IPS DF 6.9 (cell line): Measurements from ENCODE around the gene MAD1L1.

Experiments
- DNase-seq: peaks from one replicate; pipeline ENCODE4 v3.0.0-alpha.2; 2013; ENCODE audit warnings: low read depth, low spot score
- H3K27ac ChIP-seq: one replicate; pipeline ENCODE4 v1.5.1; 2013; ENCODE audit warnings: low read length, control low read depth
- H3K27me3 ChIP-seq: 2 replicates; pipeline ENCODE4 v1.6.1; 2013; ENCODE audit warnings: mild to moderate bottlenecking, low read length; ENCODE audit not compliant: control insufficient read depth, insufficient read depth
- H3K36me3 ChIP-seq: 2 replicates; pipeline ENCODE4 v1.6.1; 2013; ENCODE audit warnings: low read length; ENCODE audit not compliant: control insufficient read depth, insufficient read depth
- H3K4me1 ChIP-seq: 2 replicates; pipeline ENCODE4 v1.6.1; 2013; ENCODE audit warnings: low read length; ENCODE audit not compliant: control insufficient read depth, insufficient read depth
- H3K4me3 ChIP-seq: 2 replicates; pipeline ENCODE4 v1.5.1; 2013; ENCODE audit warnings: mild to moderate bottlenecking, low read length
- H3K9me3 ChIP-seq: 2 replicates; pipeline ENCODE4 v1.6.1; 2013; ENCODE audit warnings: low read length, inconsistent platforms; ENCODE audit not compliant: control insufficient read depth, insufficient read depth
- WGBS: extraction: QIAGEN DNeasy Blood & Tissue Kit; methylation state at CpG from one replicate; pipeline ENCODE4 v1.1.7; 2013; ENCODE audit warnings: mixed read lengths, missing lambda C conversion rate; ENCODE audit not compliant: insufficient read length, insufficient coverage; 5-methylcytosine and 5-hydroxymethylcytosine counted together

The MAD1L1 gene

GRCh38 chr7:1915956-1916600 is 316.7 kb downstream of the MAD1L1 start:
- Histone ChIP-seq H3K27me3 (no peaks in the 10 kb centered on the region), H3K4me3 (no peak overlapping the region), H3K36me3 (no peaks in the 10 kb centered on the region; the same call in 1 of the 2 replicates), H3K9me3 (no peaks in the 10 kb centered on the region), H3K27ac (no peak overlapping the region), H3K4me1 (no peaks in the 10 kb centered on the region; the same call in 1 of the 2 replicates)
- DNase-seq = no peak
- WGBS = no CpG with 5 or more reads among the region's 28 CpGs

DNA sequence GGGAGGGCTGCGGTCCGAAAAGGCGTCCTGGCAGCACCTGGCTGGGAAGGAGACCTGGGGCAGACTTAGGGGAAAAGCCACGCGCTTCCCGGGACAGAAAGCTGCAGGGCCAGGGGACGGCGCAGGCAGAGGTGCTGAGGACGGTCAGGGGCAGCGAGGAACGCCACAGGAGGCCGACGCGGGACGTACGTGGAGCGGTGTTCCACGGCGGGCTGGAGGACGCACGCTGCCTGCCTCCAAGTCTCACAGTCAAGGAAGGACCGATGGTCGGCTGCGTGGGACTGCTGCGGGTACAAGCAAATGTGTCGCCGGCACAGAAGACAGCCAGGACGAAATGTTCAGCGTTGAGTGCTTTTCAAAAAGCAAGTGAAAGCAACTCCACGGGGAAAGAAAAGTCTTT is 317.4 kb downstream of the MAD1L1 start:
- H3K27ac ChIP-seq = no peak overlapping the region

DNA sequence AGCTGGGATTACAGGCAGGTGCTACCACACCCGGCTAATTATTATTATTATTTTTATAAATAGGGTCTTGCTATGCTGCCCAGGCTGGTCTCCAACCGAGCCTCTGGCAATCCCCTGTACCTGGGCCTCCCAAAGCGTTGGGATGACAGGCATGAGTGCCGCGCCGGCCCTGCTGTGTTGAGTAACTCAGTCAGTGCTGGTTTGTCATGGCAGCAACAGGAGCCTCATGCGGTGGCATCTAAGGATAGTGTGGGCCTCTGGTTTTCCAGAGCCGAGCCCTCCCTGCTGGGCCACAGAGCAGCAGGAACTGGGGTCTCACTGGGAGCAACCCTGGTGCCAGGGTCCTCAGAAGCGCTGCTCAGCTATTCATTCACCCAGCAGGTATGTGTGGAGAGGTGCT is 318.0 kb downstream of the MAD1L1 start:
- no CpG with 5 or more reads among the region's 9 CpGs for WGBS
- Histone ChIP-seq H3K27ac (no peak overlapping the region), H3K27me3 (no peaks in the 10 kb centered on the region), H3K9me3 (no peaks in the 10 kb centered on the region), H3K4me1 (no peaks in the 10 kb centered on the region; the same call in 1 of the 2 replicates), H3K36me3 (no peaks in the 10 kb centered on the region; the same call in 1 of the 2 replicates), H3K4me3 (no peak overlapping the region)
- no peak for DNase-seq

More for the DNA sequence above, 317.4 kb downstream of the MAD1L1 start:
- no peak overlapping the region for H3K4me3 ChIP-seq
- no peaks in the 10 kb centered on the region; the same call in 1 of the 2 replicates for H3K4me1 ChIP-seq
- H3K36me3 ChIP-seq = no peaks in the 10 kb centered on the region; the same call in 1 of the 2 replicates
- H3K27me3 ChIP-seq = no peaks in the 10 kb centered on the region
- WGBS = no CpG with 5 or more reads among the region's 30 CpGs
- no peaks in the 10 kb centered on the region for H3K9me3 ChIP-seq
- DNase-seq = no peak

DNA sequence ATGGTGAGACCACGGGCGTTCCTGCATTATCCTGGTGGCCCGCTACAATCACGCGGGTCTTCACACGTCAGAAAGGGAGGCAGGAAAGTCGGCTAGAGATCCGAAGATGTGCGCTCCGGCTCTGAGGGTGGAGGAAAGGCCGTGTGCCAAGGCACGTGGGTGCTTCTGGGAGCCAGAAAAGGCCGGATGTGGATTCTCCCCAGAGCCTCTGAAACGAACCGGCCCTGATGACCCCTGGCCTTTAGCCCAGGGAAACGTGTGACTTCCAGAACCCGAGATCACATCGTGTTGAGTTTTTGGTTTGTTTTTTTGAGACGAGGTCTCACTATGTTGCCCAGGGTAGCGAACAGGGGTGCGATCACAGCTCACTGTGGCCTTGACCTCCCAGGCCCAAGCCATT is 318.4 kb downstream of the MAD1L1 start:
- no peaks in the 10 kb centered on the region; the same call in 1 of the 2 replicates for H3K4me1 ChIP-seq
- H3K9me3 ChIP-seq = no peaks in the 10 kb centered on the region
- no peak overlapping the region for H3K4me3 ChIP-seq
- no CpG with 5 or more reads among the region's 21 CpGs for WGBS
- no peaks in the 10 kb centered on the region for H3K27me3 ChIP-seq
- no peak overlapping the region for H3K27ac ChIP-seq
- H3K36me3 ChIP-seq = no peaks in the 10 kb centered on the region; the same call in 1 of the 2 replicates
- no peak for DNase-seq

DNA sequence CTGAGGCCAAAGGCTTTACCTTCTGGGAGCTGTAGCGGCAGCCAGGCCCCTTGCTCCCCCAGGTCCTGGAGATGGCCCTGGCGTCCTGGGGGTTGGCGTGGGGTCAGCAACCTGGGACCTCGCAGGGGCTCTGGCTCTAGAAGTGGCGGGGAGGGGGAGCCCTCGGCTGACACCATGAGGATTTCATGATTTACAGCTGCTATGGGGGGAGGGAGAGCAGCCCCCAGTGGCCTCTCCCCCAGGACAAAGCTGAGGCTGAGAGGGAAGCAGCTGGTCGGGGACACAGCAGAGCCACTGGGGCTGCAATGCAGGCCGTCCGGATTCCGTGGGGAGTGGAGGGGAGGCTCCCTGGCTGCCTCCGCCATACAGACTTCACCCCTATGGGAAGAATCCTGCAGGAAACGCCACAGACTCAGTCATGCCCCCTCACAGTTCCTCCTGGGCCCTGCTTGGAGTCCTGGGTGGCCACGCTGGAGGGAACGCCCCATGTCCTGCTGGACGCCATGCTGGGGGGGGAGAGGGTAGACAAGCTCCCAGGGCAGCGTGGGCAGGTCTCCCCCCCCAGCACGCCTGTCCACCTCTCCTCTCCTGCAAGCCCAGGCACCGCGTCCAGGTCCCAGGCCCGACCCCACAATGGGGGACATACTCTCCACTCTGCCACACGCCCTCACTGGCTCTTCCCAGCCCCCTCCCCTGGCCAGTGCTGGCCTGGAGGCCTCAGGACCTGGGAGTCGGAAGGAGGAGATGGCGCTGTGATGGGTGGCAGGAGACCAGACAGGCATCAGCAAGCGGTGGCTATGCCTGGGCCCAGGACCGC is 319.1 kb downstream of the MAD1L1 start:
- no CpG with 5 or more reads among the region's 25 CpGs for WGBS
- H3K27me3 ChIP-seq = no peaks in the 10 kb centered on the region
- no peak overlapping the region for H3K4me3 ChIP-seq
- H3K4me1 ChIP-seq = no peaks in the 10 kb centered on the region; the same call in 1 of the 2 replicates
- no peaks in the 10 kb centered on the region for H3K9me3 ChIP-seq
- DNase-seq = no peak
- H3K36me3 ChIP-seq = no peaks in the 10 kb centered on the region; the same call in 1 of the 2 replicates
- H3K27ac ChIP-seq = no peak overlapping the region

DNA sequence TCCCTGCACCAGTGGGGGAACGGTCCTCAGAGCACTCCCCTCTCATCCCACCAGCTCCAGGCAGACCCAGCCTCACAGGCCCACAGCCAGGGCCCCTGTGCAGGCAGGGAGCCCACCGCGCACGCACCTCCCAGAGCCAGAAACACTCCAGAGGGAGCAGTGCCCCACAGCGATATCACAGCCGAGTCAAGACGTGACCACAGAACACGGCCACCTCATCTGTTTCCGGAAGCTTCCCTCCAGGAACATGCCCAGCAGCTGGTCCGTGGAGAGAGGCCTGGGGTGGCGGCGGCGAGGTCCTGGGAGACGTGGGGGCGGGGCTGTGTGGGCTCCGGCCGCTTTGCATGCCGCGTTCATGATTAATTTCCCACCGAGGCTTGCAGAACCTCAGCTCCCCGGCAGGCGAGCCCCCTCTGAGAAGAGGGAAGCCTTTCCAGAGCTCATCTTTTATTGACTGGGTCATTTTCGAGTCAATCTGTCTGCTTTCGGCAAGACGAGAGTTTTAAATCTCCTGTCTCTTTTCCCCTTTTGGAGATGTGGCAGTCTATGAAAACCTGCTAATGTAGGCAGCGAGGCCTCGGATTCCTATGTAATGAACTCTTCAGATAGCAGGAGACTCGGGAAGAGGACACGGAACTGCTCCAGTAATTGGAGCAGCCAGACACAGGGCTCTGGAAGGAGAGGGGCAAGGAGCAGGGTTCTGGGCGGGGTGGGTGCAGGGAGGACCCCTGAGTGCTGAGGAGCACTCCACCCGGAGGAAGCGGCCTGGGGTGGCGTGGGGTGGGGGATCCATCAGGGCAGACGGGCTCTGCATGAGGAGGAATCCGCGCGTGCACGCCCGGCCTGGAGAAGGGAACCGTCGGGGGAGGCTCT is 319.9 kb downstream of the MAD1L1 start:
- Histone ChIP-seq H3K4me3 (no peak overlapping the region), H3K4me1 (no peaks in the 10 kb centered on the region; the same call in 1 of the 2 replicates), H3K27me3 (no peaks in the 10 kb centered on the region), H3K9me3 (no peaks in the 10 kb centered on the region), H3K36me3 (no peaks in the 10 kb centered on the region; the same call in 1 of the 2 replicates), H3K27ac (no peak overlapping the region)
- no CpG with 5 or more reads among the region's 41 CpGs for WGBS
- DNase-seq = no peak

DNA sequence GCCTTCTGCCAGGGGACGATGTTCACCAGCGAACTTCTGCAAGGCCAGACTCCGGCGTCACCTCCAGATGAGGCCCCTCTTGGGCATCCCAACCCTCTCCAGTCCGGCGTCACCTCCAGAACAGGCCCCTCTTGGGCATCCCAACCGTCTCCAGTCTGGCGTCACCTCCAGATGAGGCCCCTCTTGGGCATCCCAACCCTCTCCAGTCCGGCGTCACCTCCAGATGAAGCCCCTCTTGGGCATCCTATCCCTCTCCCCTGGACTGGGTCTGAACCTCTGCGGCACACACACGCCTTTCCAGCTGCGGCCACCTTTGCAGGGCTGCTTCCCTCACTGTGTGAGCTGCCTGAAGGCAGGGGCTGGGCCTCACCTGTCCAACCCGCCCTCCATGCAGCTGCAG is 321.2 kb downstream of the MAD1L1 start:
- H3K27ac ChIP-seq = no peak overlapping the region
- no peaks in the 10 kb centered on the region for H3K9me3 ChIP-seq
- no CpG with 5 or more reads among the region's 14 CpGs for WGBS
- no peaks in the 10 kb centered on the region; the same call in 1 of the 2 replicates for H3K4me1 ChIP-seq
- H3K27me3 ChIP-seq = no peaks in the 10 kb centered on the region
- DNase-seq = no peak
- H3K36me3 ChIP-seq = no peaks in the 10 kb centered on the region; the same call in 1 of the 2 replicates
- no peak overlapping the region for H3K4me3 ChIP-seq

GRCh38 chr7:1910827-1911226 is 321.9 kb downstream of the MAD1L1 start:
- H3K4me1 ChIP-seq = no peaks in the 10 kb centered on the region; the same call in 1 of the 2 replicates
- WGBS = no CpG with 5 or more reads among the region's 18 CpGs

DNA sequence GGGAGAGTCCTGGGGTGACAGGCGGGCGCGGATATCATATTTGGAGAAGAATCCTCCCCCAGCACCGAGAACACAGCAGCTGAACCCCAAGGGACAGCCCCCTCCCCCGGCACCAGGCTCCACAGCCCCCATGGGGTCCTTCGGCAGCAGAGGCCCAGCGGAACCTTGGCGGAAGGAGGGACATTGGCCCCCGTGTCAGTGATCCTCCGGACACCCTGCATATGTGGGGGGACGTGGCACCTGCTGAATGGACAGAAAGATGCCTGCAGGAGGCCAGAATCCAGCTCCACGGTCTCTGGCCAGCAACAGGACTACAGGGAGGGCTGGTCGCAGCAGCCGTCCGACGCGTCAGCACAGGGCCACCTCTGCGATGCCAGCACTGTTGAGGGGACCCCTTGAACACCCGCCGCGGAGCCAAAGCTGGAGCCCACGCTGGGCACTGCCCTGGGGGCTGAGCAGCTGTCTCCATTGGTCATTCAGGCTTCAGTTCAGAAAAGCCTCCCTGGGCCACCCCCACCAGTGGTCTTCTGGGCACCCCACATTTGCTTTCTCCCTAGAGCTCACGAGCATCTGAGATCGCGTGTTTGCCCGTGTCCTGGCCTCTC is 322.6 kb downstream of the MAD1L1 start:
- no peaks in the 10 kb centered on the region for H3K9me3 ChIP-seq
- H3K27ac ChIP-seq = no peak overlapping the region
- H3K4me3 ChIP-seq = no peak overlapping the region
- H3K36me3 ChIP-seq = no peaks in the 10 kb centered on the region; the same call in 1 of the 2 replicates
- no CpG with 5 or more reads among the region's 26 CpGs for WGBS
- no peaks in the 10 kb centered on the region; the same call in 1 of the 2 replicates for H3K4me1 ChIP-seq
- H3K27me3 ChIP-seq = no peaks in the 10 kb centered on the region
- no peak for DNase-seq

More at GRCh38 chr7:1910827-1911226, 321.9 kb downstream of the MAD1L1 start:
- Histone ChIP-seq H3K36me3 (no peaks in the 10 kb centered on the region; the same call in 1 of the 2 replicates), H3K4me3 (no peak overlapping the region), H3K27ac (no peak overlapping the region), H3K9me3 (no peaks in the 10 kb centered on the region), H3K27me3 (no peaks in the 10 kb centered on the region)
- no peak for DNase-seq
